HG03469 (cell line): ENCODE results near the gene D2HGDH.
"Not testable (repeated sequence)": the region's sequence is repeated elsewhere in the genome, so short reads cannot be mapped to it uniquely, and the experiment has no call there.

ENCODE experiments used
- ATAC-seq: cut with Tn5 transposase; IDR thresholded peaks from one replicate; pipeline ENCODE4 v1.9.1; 2021; ENCODE audit warnings: mild to moderate bottlenecking, moderate library complexity, moderate number of reproducible peaks; ENCODE audit not compliant: unreplicated experiment

D2HGDH gene

GRCh38 chr2:241817126-241817820 is 82.8 kb downstream of the D2HGDH start:
- no peak for ATAC-seq

GRCh38 chr2:241817821-241818215 is 83.4 kb downstream of the D2HGDH start:
- not testable (repeated sequence) for ATAC-seq
